PFSK-1 (cell line): ENCODE data around the gene CPSF4L.

Experiments used
- FOXP2 ChIP-seq: optimal IDR thresholded peaks from 2 replicates; pipeline ENCODE3; 2011; ENCODE audit warnings: borderline replicate concordance, control low read depth, inconsistent platforms; ENCODE audit not compliant: insufficient read depth; ENCODE audit errors: extremely low read length, extremely low read depth
- POLR2AphosphoS5 ChIP-seq: IDR thresholded peaks from 2 replicates; pipeline ENCODE4 v1.6.1; 2012; ENCODE audit warnings: low read depth, mild to moderate bottlenecking, control low read depth, low read length, moderate library complexity
- REST ChIP-seq, 2 experiments: IDR thresholded peaks; 2 replicates each; pipeline versions ENCODE4 v1.6.1 to v1.8.0; 2011 to 2012; ENCODE audit warnings: low read depth in 2 of 2, low read length in 2 of 2, control low read depth in 1 of 2, inconsistent platforms in 1 of 2, mild to moderate bottlenecking in 1 of 2, moderate library complexity in 1 of 2; ENCODE audit not compliant: insufficient read depth in 1 of 2
- SIN3A ChIP-seq: IDR thresholded peaks from 2 replicates; pipeline ENCODE4 v1.6.1; 2012; ENCODE audit warnings: mild to moderate bottlenecking, low read length, moderate library complexity, borderline replicate concordance; ENCODE audit not compliant: insufficient read depth
- TAF1 ChIP-seq: IDR thresholded peaks from 2 replicates; pipeline ENCODE4 v1.6.1; 2012; ENCODE audit warnings: low read length, control low read depth, borderline replicate concordance; ENCODE audit not compliant: insufficient read depth

CPSF4L gene

DNA sequence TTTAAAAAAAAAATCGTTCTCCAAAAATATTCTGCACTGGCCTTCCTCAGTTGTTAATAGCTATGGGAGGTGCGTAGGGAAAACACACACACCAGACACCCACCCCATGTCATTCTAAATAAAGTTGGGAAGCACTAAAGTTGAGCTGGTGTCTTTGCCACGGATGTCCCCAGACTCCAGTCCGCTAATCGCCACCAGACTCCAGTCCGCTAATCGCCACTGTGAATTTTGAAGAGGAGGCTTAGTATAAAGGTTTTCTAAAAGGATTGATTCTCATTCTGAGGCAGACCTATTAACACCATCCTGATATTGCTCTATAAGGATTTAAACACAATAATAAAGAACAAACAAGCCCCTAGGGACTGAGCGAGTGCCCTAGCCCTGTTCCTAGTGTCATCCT is 22.7 kb upstream of the CPSF4L start:
- no peak for TF ChIP-seq FOXP2
- no peak for TF ChIP-seq POLR2AphosphoS5
- no peak for TF ChIP-seq TAF1
- TF ChIP-seq SIN3A = no peak
- TF ChIP-seq REST (IDR thresholded peaks at IDR 0.05; ENCODE audit: insufficient read depth in 1 of 2, low read depth in 2 of 2, low read length in 2 of 2) = no peak

GRCh38 chr17:73283841-73284282 is 22.2 kb upstream of the CPSF4L start:
- TF ChIP-seq SIN3A (no peak), REST (IDR thresholded peaks at IDR 0.05; ENCODE audit: insufficient read depth in 1 of 2, low read depth in 2 of 2, low read length in 2 of 2) (no peak), POLR2AphosphoS5 (no peak), TAF1 (no peak), FOXP2 (no peak)

DNA sequence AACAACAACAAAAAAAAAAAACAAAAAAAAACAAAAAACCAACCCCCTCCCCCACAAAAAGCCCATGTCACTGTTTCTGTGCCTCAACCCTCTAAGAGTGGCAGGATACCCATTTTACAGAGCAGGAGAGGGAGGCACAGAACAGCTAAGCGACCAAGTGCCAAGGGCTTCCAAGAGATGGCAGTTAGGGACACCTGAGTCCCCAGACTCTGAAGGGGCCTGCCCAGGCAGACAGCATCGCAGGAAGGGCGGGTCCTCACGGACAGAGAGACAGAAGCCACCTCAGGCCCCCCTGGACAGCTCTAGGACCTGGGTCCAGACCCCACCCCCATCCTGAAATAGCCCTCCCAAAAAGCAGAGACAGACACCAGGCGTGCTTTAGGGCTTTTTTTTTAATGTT is 21.6 kb upstream of the CPSF4L start:
- TF ChIP-seq TAF1 (no peak), FOXP2 (no peak), POLR2AphosphoS5 (no peak), SIN3A (no peak), REST (IDR thresholded peaks at IDR 0.05; ENCODE audit: insufficient read depth in 1 of 2, low read depth in 2 of 2, low read length in 2 of 2) (no peak)

DNA sequence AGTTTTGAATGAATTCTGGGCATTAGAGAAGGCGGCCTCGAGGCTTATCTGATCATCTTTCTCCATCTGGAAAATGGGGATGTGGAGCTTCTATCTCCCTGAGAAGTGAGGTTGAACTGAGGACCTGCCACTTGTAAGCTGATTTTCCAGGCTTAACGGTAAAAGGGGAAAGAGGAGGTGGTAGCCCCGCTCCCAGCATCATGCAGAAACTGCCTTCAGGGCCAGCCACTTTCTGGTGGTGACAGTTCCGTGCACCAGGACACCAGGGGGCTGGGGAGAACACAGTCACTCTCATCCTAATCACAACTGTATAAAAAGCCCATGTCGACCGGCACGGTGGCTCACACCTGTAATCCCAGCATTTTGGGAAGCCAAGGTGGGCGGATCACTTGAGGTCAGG is 20.9 kb upstream of the CPSF4L start:
- TF ChIP-seq SIN3A (no peak), TAF1 (no peak), REST (IDR thresholded peaks at IDR 0.05; ENCODE audit: insufficient read depth in 1 of 2, low read depth in 2 of 2, low read length in 2 of 2) (no peak), POLR2AphosphoS5 (no peak), FOXP2 (no peak)

DNA sequence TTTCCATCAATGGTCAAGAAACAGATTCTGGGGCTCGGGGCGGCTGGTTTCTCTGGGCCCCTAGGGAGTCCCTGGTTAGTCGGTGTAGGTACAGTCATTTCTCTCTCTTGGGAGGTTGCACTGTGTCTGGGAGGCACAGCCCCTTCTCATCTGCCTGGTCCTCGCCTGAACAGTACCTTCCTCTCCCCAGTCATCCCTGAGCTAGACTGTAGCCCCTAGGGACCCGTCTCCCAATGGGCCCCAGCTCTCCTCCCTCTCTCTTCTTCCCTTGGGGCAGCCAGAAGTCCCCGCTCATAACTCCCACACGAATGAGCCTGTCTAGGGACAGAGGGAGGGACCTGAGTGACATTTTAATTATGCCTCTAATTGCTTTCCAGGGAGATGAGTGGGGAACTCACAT is 20.2 kb upstream of the CPSF4L start:
- TF ChIP-seq POLR2AphosphoS5 (no peak), TAF1 (no peak), SIN3A (no peak), FOXP2 (no peak), REST (IDR thresholded peaks at IDR 0.05; ENCODE audit: insufficient read depth in 1 of 2, low read depth in 2 of 2, low read length in 2 of 2) (no peak)
